Thoracic aorta (tissue), 2 donors: ENCODE results near the gene DARS2. TPM values are rescaled to one million over a fixed set of nuclear protein-coding genes. Genes with fewer than 3 reads are reported as not detected.

Source experiments
- ATAC-seq: fragments of 150-250 bp; one replicate; pipeline ENCODE4 v1.8.0; 2017; ENCODE audit warnings: low read depth; ENCODE audit not compliant: insufficient number of reproducible peaks, low FRiP score
- DNase-seq: peaks from one replicate; pipeline ENCODE4 v3.0.0-alpha.2; 2020; ENCODE audit warnings: low spot score
- H3K27ac ChIP-seq, 2 donors: fragments of 200-600 bp; sonication (generic); 1 replicate in 1 of 2; 2 replicates in 1 of 2; pipeline ENCODE4 v1.5.1; 2016; ENCODE audit warnings: mild to moderate bottlenecking in 2 of 2, moderate library complexity in 2 of 2
- H3K27me3 ChIP-seq: fragments of 200-600 bp; sonication (generic); replicated peaks from 2 replicates; pipeline ENCODE4 v1.6.0; 2016; ENCODE audit warnings: mild to moderate bottlenecking; ENCODE audit not compliant: insufficient read depth
- H3K36me3 ChIP-seq: fragments of 200-600 bp; sonication (generic); one replicate; pipeline ENCODE4 v1.5.1; 2016
- H3K4me1 ChIP-seq, 2 donors: fragments of 200-600 bp; sonication (generic); 1 replicate in 1 of 2; 2 replicates in 1 of 2; pipeline versions ENCODE4 v1.5.1 to v1.6.0; 2016; ENCODE audit warnings: low read depth in 2 of 2, mild to moderate bottlenecking in 1 of 2; ENCODE audit not compliant: control insufficient read depth in 1 of 2
- H3K4me3 ChIP-seq: fragments of 200-600 bp; sonication (generic); 2 replicates; pipeline ENCODE4 v1.5.1; 2016; ENCODE audit warnings: mild to moderate bottlenecking
- H3K9me3 ChIP-seq: fragments of 200-600 bp; sonication (generic); 2 replicates; pipeline ENCODE4 v1.5.1; 2016
- total RNA-seq, 2 donors: library from RNA; depleted of rRNA; stranded (reverse); fragments of >200 nt; gene quantifications; one replicate each; pipeline versions ENCODE4 v1.1.0 to v1.2.3, GENCODE V29; 2016
- TF ChIP-seq, protein P1 (sequence below): fragments of 200-600 bp; sonication (generic); IDR thresholded peaks from one replicate; pipeline ENCODE4 v1.5.1; 2019; ENCODE audit warnings: antibody characterized with exemption

Gene DARS2
- 10 to 100 TPM in 1 of 2 donors, 1 to 10 TPM in 1; 9.2 to 10.0 TPM for total RNA-seq

DNA sequence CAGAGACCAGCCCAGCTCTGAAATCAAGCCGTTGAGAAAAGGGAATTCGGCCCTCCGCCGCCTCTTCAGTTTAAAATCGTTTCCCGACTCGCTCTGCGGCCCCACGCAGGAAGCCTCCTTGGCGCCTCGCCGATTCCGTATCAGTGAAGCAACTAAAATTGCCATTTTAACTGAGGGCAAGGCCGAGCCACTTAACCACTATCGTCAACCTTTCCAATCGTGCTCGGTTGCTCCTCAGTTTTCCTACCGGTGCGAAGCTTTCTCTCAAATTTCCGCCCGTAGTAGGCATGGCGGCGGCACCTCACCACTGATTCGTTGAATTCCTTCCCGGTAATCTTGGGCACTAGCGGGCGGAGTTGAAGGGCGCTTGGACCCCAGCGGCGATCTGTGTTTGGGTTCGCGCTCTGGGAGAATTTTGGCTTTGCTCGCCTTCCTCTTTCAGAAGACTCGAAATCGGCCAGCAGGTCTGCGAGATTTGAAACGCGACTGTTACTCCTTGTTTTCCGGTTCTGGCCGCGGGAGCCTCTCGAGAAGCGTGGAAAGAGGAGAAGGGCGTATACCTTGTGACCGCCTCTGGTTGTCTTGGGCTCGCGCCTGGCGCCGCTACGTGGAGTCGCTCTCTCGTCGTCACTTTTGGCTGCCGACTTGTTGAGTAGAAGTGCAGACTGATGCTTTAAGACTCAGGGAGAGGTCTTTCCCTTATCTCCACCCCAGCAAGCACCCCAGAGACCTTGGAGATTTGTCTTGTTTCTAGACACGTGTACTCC, at the start of gene DARS2, which contains the start of gene CENPL:
Gene DARS2, plus strand, starts transcription at position 359 of the 767 bp plus-strand sequence. CDS start 557 bp downstream, outside the sequence.
Gene CENPL, minus strand, starts transcription at position 569 of the 767 bp plus-strand sequence. CDS start 13,584 bp downstream, outside the sequence.
- H3K9me3 ChIP-seq: no peaks in the 10 kb centered on the region
- TF ChIP-seq, protein P1, sequence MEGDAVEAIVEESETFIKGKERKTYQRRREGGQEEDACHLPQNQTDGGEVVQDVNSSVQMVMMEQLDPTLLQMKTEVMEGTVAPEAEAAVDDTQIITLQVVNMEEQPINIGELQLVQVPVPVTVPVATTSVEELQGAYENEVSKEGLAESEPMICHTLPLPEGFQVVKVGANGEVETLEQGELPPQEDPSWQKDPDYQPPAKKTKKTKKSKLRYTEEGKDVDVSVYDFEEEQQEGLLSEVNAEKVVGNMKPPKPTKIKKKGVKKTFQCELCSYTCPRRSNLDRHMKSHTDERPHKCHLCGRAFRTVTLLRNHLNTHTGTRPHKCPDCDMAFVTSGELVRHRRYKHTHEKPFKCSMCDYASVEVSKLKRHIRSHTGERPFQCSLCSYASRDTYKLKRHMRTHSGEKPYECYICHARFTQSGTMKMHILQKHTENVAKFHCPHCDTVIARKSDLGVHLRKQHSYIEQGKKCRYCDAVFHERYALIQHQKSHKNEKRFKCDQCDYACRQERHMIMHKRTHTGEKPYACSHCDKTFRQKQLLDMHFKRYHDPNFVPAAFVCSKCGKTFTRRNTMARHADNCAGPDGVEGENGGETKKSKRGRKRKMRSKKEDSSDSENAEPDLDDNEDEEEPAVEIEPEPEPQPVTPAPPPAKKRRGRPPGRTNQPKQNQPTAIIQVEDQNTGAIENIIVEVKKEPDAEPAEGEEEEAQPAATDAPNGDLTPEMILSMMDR: no peak
- H3K4me3 ChIP-seq: peak within 1 kb of the TSS; percentile 92
- ATAC-seq (peak; percentile 99), DNase-seq (peak; percentile 88)
- H3K27ac ChIP-seq: peak within 1 kb of the TSS; percentile 90 to 96
- no peaks in the 10 kb centered on the region for H3K27me3 ChIP-seq
- no peaks in the 10 kb centered on the region for H3K36me3 ChIP-seq
- H3K4me1 ChIP-seq: peaks cover 7 to 11% of the 10 kb centered on the region in 2 donors

DNA sequence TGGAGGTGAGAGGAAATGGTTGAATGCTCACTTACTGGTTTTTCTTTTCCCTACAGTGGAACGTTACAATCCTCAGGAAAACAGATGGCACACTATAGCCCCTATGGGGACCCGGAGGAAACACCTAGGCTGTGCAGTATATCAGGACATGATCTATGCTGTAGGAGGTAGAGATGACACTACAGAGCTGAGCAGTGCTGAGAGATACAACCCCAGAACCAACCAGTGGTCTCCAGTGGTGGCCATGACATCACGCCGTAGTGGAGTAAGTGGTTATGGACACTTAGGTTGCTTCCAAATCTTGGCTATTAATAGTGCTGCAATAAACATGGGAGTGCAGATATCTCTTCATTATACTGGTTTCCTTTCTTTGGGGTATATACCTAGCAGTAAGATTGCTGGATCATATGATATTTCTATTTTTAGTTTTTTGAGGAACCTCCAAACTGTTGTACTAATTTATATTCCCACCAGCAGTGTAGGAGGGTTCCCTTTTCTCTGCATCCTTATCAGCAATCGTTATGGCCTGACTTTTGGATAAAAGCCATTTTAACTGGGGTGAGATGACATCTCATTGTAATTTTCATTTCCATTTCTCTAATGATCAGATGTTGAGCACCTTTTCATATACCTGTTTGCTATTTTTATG, 48.8 kb upstream of the DARS2 start:
- ATAC-seq (no peak), DNase-seq (no peak)
- TF ChIP-seq, protein P1: no peak
- peaks cover 9% of the 10 kb centered on the region for H3K36me3 ChIP-seq
- H3K4me3 ChIP-seq: no peak overlapping the region
- H3K27me3 ChIP-seq: no peaks in the 10 kb centered on the region
- H3K9me3 ChIP-seq: no peaks in the 10 kb centered on the region
- H3K27ac ChIP-seq: no peak overlapping the region
- H3K4me1 ChIP-seq: peaks cover 0 to 5% of the 10 kb centered on the region in 2 donors

GRCh38 chr1:173779936-173780335, 44.5 kb upstream of the DARS2 start:
- H3K27me3 ChIP-seq: no peaks in the 10 kb centered on the region
- no peaks in the 10 kb centered on the region for H3K4me1 ChIP-seq
- TF ChIP-seq, protein P1: no peak
- no peak overlapping the region for H3K4me3 ChIP-seq
- no peak for ATAC-seq
- H3K27ac ChIP-seq: no peak overlapping the region
- no peaks in the 10 kb centered on the region for H3K9me3 ChIP-seq
- H3K36me3 ChIP-seq: peaks cover 34% of the 10 kb centered on the region
- DNase-seq: no peak

DNA sequence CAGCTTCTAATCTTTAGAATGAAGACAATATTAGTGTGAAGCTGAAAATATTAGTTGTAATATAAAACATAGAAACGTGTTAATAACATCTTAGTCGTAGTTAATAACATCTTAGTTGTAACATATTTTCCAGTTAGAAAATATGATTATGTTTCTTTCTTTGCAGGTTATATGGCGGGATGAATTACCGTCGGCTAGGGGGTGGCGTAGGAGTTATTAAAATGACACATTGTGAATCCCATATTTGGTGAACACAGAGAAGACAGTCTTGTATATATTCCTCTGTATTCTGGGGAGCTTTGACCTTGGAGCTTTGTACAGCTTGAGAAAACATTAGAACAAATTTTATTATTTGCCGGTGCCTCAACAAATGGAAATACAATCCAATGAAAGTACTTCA, 39.5 kb upstream of the DARS2 start:
- no peaks in the 10 kb centered on the region for H3K4me1 ChIP-seq
- DNase-seq: no peak
- no peak for ATAC-seq
- H3K9me3 ChIP-seq: no peaks in the 10 kb centered on the region
- H3K4me3 ChIP-seq: no peak overlapping the region
- H3K27me3 ChIP-seq: no peaks in the 10 kb centered on the region
- H3K36me3 ChIP-seq: peaks cover 28% of the 10 kb centered on the region
- TF ChIP-seq, protein P1: no peak
- H3K27ac ChIP-seq: no peak overlapping the region

DNA sequence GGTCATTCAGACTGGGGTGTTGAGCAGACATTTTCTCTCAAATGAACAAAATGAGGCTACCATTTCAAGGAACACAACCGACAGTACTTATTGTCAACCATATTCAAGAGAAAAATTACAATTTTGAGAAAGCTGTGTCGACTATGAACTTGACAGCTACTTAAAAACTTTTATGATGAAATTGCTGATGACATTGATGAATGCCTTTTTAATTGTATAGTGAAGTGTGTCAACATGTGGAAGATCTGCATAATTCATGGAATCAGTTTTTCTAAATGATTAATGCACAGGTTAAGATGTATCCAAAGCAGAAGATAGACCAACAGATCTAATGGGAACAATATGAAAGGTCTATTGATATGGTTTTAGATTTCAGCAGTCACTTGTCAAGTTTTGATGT, 34.6 kb upstream of the DARS2 start:
- TF ChIP-seq, protein P1: no peak
- Histone ChIP-seq H3K9me3 (no peaks in the 10 kb centered on the region), H3K27me3 (no peaks in the 10 kb centered on the region), H3K4me1 (no peaks in the 10 kb centered on the region), H3K4me3 (no peak overlapping the region), H3K27ac (no peak overlapping the region), H3K36me3 (peaks cover 4% of the 10 kb centered on the region)
- ATAC-seq: no peak
- no peak for DNase-seq
